Measurements from ENCODE around the gene NUCKS1. TPM values are rescaled to one million over a fixed set of nuclear protein-coding genes. Genes with fewer than 3 reads are reported as not detected.

Gene NUCKS1
- total RNA-seq, 2 donors from 2014 or later, result 68.7 to 73.2 TPM

DNA sequence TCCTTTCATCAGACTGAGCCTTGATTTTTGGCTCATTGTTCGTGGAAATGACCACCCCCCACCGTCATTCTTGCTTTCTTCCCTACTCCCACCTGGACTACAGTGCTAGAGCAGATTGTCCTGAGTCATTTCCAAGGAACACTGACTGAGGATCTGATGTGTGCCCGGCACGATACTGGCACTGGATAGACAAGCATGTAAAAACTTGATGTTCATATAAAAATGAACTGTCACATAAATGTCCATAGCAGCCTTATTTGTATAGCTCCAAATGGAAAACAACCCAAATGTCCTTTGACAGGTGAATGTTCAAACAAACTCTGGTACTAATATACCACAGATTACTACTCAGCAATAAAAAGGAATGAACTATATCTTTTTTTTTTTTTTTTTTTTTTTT is 51.1 kb downstream of the NUCKS1 start:
- DNase-seq (no peak), ATAC-seq (no peak)
- H3K9me3 ChIP-seq (ENCODE audit: control insufficient read depth, low read length, poor library complexity, severe bottlenecking), result no peaks in the 10 kb centered on the region
- Mint-ChIP-seq H3K27ac (no peak overlapping the region), H3K36me3 (ENCODE audit: low read depth) (peaks cover 2% of the 10 kb centered on the region), H3K4me3 (no peak overlapping the region), H3K27me3 (peaks cover 26% of the 10 kb centered on the region), H3K4me1 (peaks cover 3% of the 10 kb centered on the region)

DNA sequence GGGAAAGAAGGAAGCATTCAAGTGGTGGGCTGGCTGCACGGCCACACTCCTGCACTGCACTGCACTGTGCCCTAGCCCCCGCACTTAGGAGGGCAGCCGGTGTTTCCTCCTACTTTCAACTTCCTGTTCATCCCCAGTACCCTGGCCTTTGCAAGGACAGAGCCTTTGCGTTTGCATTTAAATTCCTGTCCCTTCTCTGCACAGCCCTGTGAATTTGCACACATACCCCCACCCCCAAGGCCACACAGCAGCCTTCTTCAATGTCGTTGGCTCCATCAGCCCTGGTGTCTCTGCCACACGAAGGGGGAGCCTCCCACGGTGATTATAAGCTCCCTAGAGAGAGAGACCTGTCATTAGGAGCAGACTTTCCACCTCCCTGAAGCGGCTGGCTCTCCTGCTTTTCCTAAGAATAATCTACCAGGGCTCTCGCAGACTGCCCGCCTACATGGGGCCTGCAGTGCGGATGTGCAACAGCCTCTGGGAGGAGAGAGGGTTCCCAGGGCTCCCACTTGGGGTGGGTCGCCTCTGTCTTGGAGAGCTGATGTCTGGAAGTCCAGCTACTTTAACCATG is 56.5 kb downstream of the NUCKS1 start:
- H3K27me3 Mint-ChIP-seq, result peaks cover 52% of the 10 kb centered on the region
- no peak overlapping the region for H3K4me3 Mint-ChIP-seq
- no peaks in the 10 kb centered on the region for H3K9me3 ChIP-seq (ENCODE audit: control insufficient read depth, low read length, poor library complexity, severe bottlenecking)
- no peak overlapping the region for H3K27ac Mint-ChIP-seq
- peaks cover 2% of the 10 kb centered on the region for H3K4me1 Mint-ChIP-seq
- DNase-seq (no peak), ATAC-seq (no peak)
- H3K36me3 Mint-ChIP-seq (ENCODE audit: low read depth), result no peaks in the 10 kb centered on the region

DNA sequence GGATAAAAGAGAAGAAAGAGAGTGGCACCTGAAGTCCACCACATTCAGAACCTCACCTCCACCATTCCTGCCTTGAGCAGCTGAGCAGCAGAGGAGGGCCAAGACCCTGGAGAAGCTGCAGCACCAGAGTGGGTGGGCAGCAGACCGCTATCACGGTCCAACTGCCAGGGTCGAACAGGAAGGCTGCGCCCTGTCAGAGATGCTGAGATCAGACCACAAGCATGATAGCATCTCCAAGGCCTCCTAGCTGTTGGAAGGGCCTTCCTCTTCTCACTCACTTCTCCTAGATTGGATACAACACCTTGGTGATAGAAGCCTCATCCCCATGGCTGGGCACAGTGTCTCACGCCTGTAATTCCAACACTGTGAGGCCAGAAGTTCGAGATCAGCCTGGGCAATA is 57.6 kb downstream of the NUCKS1 start:
- peaks cover 2% of the 10 kb centered on the region for H3K4me1 Mint-ChIP-seq
- H3K36me3 Mint-ChIP-seq (ENCODE audit: low read depth), result no peaks in the 10 kb centered on the region
- peaks cover 46% of the 10 kb centered on the region for H3K27me3 Mint-ChIP-seq
- H3K9me3 ChIP-seq (ENCODE audit: control insufficient read depth, low read length, poor library complexity, severe bottlenecking), result no peaks in the 10 kb centered on the region
- H3K27ac Mint-ChIP-seq, result no peak overlapping the region
- ATAC-seq (no peak), DNase-seq (no peak)
- no peak overlapping the region for H3K4me3 Mint-ChIP-seq

DNA sequence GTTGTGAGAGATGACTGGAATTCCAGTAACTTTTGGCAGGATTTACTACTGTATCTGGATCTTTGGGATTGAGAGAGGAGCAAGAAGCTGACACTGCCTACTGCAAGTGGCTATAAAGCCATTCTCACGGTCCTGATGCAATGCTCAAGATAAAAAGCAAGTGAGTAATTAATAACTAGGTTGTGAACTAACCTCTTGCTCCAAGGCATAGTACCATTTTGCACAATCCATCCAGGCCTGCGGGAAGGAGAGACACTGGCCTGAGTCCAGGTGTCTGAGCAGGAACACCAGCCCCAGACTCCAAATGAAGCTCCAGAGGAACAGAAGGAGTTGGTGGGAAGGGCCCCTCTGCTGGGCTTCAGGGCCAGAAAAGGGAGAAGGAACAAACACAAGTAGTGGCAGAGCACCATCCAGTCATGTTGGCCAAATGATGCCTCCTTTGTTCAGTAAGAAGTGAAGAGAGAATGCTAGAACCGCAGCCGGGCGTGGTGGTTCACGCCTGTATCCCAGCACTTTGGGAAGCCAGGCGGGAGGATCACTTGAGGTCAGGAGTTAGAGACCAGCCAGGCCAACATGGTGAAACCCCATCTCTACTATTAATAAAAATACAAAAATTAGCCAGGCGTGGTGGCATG is 59.7 kb downstream of the NUCKS1 start:
- peaks cover 2% of the 10 kb centered on the region for H3K4me1 Mint-ChIP-seq
- peaks cover 32% of the 10 kb centered on the region for H3K27me3 Mint-ChIP-seq
- H3K4me3 Mint-ChIP-seq, result no peak overlapping the region
- H3K36me3 Mint-ChIP-seq (ENCODE audit: low read depth), result no peaks in the 10 kb centered on the region
- ATAC-seq (no peak), DNase-seq (no peak)
- no peak overlapping the region for H3K27ac Mint-ChIP-seq
- no peaks in the 10 kb centered on the region for H3K9me3 ChIP-seq (ENCODE audit: control insufficient read depth, low read length, poor library complexity, severe bottlenecking)

DNA sequence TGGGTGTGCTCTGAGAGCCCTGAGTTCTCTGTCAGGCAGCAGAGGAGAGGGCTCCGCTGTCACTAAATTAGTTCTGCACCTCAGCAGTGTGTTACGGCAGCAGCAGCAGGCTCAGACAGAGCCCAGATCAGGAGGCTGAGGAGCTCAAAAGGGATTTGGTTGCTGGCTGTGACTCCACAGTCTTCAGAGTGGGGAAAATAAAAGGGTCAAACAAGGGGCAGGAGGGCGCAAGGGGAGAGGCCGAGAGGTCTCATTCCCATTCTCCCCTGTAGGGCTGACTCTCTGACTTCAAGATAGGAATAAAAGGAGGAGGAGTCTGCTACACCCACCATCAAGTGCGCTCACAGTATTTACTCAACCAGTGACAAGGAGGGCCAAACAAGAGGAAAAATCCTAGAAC is 60.5 kb downstream of the NUCKS1 start:
- H3K4me3 Mint-ChIP-seq, result no peak overlapping the region
- H3K36me3 Mint-ChIP-seq (ENCODE audit: low read depth), result no peaks in the 10 kb centered on the region
- DNase-seq (no peak), ATAC-seq (no peak)
- no peaks in the 10 kb centered on the region for H3K9me3 ChIP-seq (ENCODE audit: control insufficient read depth, low read length, poor library complexity, severe bottlenecking)
- H3K4me1 Mint-ChIP-seq, result peaks cover 2% of the 10 kb centered on the region
- no peak overlapping the region for H3K27ac Mint-ChIP-seq
- peaks cover 32% of the 10 kb centered on the region for H3K27me3 Mint-ChIP-seq

DNA sequence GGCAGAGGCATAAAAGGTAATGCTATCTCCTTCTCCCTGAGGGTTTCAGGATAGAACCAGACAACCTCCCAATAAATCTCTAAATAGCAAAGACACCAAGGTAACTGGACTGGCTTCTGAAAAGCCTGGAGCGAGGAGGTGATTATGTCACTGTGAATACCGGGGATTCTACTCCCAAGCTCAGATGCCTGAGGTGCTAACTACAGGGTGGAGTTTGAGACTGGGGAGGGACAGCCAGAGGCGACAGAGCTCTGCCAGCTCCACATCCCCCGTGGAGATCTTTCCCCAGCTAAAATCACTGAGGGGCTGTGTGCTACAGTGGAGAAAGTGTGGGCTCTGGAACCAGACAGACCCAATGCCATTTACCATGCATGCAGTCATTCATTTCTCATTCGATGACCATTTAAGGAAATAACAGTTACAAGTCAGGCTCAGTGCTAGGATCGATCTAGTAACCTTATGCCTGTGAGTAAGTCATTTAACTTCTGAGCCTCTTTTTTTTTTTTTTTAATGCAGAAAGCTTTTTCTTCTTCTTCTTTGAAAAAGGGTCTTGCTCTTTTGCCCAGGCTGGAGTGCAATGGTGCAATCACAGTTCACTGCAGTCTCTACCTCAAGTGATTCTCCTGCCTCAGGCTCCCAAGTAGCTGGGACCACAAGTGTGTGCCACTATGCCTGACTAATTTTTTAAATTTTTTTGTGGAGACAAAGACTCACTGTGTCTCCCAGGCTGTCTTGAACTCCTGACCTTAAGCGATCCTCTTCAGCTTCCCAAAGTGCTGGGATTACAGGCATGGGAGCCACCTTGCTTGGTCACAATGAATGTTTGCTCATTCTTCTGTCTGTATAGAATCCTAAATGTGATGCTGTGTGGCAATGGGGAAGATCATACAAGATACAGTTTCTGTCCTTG is 61.6 kb downstream of the NUCKS1 start:
- ATAC-seq (no peak), DNase-seq (no peak)
- peaks cover 2% of the 10 kb centered on the region for H3K4me1 Mint-ChIP-seq
- no peak overlapping the region for H3K27ac Mint-ChIP-seq
- H3K4me3 Mint-ChIP-seq, result no peak overlapping the region
- H3K9me3 ChIP-seq (ENCODE audit: control insufficient read depth, low read length, poor library complexity, severe bottlenecking), result no peaks in the 10 kb centered on the region
- no peaks in the 10 kb centered on the region for H3K36me3 Mint-ChIP-seq (ENCODE audit: low read depth)
- H3K27me3 Mint-ChIP-seq, result peaks cover 30% of the 10 kb centered on the region

DNA sequence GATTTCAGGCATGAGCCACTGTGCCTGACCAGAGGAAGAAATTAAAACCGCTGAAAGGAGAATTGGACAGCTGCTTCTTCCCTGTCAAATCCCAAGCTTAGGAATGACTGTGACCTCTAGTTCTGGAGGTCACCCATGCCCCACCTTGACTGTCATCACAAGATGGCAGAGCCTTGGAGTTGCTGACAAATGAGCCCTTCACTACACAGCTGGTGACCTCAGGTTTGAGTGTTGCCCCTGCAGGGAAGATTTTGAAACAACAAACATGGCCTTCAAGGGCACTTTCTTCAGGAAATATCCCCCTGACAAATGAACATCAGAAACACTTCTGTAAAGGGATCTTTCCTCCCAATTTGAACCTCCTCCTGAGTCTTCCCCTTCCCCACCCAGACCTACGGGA is 62.7 kb downstream of the NUCKS1 start:
- peaks cover 2% of the 10 kb centered on the region for H3K4me1 Mint-ChIP-seq
- H3K4me3 Mint-ChIP-seq, result no peak overlapping the region

DNA sequence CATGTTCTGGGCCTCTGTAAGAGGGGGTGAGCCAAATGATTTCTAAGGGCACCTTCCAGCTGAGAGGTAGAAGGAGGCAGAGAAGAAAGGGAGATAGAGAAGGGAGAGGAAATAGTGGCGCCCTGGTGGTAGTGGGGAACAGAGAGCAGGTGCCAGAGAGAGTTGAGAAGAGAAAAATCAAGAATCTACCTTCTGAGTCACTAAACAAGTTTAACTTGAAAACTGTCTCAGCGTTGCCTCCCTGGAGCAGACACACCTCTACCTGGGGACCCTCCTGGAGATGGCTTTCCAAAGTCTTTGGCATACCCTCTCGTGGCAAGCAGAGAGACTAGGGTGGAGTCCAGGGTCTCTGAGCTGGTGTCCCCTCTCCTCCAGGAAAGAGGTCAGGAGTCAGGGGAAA is 68.6 kb downstream of the NUCKS1 start:
- peak overlapping the region; percentile 88 for H3K4me3 Mint-ChIP-seq
- peaks cover 30% of the 10 kb centered on the region for H3K27me3 Mint-ChIP-seq
- no peaks in the 10 kb centered on the region for H3K9me3 ChIP-seq (ENCODE audit: control insufficient read depth, low read length, poor library complexity, severe bottlenecking)
- ATAC-seq (no peak), DNase-seq (no peak)
- peaks cover 7% of the 10 kb centered on the region for H3K4me1 Mint-ChIP-seq
- H3K27ac Mint-ChIP-seq, result no peak overlapping the region
- no peaks in the 10 kb centered on the region for H3K36me3 Mint-ChIP-seq (ENCODE audit: low read depth)

More for the DNA sequence above, 62.7 kb downstream of the NUCKS1 start:
- no peak for ATAC-seq
- no peaks in the 10 kb centered on the region for H3K9me3 ChIP-seq (ENCODE audit: control insufficient read depth, low read length, poor library complexity, severe bottlenecking)
- no peaks in the 10 kb centered on the region for H3K36me3 Mint-ChIP-seq (ENCODE audit: low read depth)
- H3K27ac Mint-ChIP-seq, result no peak overlapping the region
- peaks cover 24% of the 10 kb centered on the region for H3K27me3 Mint-ChIP-seq
- DNase-seq, result no peak

DNA sequence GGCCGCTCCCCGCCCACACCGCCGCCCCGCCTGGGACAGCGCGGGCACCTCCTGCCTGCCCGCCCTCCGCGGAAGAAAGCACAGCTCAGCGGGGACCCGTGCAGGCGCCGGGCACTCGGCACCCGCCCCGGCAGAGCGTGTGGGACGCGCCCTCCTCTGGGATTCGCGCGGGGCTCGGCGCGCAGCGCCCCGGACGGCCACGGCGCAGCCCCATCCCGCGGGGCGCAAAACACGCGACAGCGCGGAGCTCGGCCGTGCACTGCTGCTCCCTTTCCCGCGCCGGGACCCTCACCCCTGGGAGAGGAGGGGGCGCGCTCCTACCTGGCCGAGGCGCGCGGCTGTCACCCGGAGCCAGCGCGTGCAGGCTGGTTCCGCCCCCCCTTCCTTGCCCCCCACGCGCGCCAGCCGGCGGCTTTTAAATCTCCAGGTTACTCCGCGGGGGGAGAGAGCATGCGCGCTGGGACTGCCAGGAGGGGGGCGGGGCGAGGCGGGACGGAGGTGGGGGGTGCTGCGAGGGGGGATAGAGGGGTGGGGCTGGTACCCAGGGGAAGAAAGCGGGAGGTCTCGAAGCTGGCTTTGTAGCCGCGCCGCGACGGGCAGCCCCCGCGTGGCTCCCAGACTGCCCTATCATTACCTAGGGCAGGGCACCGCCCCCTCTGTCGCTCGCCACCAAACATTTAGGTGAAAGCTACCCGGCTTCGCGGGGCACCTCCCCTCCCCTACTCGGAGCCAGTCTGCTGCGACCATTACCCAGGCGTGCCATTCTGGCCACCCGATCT is 69.7 kb downstream of the NUCKS1 start, which contains the start of gene SLC45A3:
TSS of gene SLC45A3 (minus strand) at position 437 of the 779 bp plus-strand sequence. CDS start 15,853 bp downstream, outside the sequence.
- DNase-seq (no peak), ATAC-seq (peak; percentile 68)

DNA sequence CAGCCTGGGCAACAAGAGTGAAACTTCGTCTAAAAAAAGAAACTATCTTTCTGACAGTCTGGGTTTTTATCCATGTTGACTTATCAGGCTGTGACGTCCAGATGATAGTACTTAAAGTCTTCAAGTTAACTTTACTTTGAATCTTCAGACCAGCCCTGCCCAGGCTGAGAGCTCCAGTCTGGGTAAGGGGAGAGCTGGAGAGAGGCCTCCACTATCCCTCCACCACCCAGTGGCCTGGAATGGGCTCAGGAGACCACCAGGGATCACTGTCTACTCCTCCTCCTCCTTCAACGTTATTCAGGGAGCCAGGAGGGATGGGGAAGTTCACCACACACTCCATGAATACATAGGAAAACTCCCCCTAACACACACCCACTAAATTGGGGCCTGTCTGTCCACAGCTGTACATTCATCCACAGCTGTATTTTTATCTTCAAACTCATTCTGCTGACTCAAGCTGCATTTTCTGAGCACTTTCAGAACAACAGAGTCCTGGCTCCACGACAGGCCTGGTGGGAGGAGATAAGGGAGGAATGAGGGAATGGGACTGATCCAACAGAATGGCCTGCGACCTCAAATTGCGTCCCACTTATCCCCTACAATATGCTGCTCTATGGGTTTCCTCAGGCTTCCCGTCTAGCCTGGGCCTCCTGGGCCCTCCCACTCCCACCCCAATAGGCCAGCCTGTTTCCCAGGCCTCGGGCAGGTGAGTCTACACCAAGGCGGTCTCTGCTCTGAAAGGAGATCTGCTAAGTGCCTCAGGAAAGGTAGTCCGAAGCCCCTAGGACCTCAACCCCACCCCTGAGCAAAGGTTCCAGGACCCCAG is 71.5 kb downstream of the NUCKS1 start:
- ATAC-seq (no peak), DNase-seq (no peak)
- H3K9me3 ChIP-seq (ENCODE audit: control insufficient read depth, low read length, poor library complexity, severe bottlenecking), result no peaks in the 10 kb centered on the region
- Mint-ChIP-seq H3K36me3 (ENCODE audit: low read depth) (no peaks in the 10 kb centered on the region), H3K27me3 (peaks cover 41% of the 10 kb centered on the region), H3K4me1 (peaks cover 7% of the 10 kb centered on the region), H3K4me3 (peak overlapping the region; percentile 88), H3K27ac (peak overlapping the region; percentile 73)

More for the DNA sequence above, 69.7 kb downstream of the NUCKS1 start, which contains the start of gene SLC45A3:
- Mint-ChIP-seq H3K36me3 (ENCODE audit: low read depth) (no peaks in the 10 kb centered on the region), H3K4me3 (peak within 1 kb of the TSS; percentile 88), H3K27me3 (peaks cover 41% of the 10 kb centered on the region), H3K4me1 (peaks cover 7% of the 10 kb centered on the region), H3K27ac (peak within 1 kb of the TSS; percentile 73)
- H3K9me3 ChIP-seq (ENCODE audit: control insufficient read depth, low read length, poor library complexity, severe bottlenecking), result no peaks in the 10 kb centered on the region

DNA sequence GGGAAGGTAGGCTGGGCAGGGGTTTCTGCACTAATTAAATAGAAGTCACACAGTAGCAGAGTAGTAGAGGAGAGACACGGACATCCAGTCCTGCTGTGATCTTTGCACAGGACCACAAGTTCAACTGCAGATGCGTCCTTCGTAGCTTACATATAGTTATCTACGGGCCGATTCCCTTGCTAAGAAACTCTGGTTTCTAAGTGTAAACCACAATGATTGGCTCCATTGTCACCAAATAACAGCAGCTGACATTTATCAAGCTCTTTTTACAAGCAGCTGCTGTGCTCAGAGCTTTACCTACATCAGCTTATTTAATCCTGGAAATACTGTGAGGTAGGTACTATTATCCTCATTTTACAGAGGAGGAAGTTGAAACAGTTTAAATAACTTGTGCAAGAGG is 72.8 kb downstream of the NUCKS1 start:
- ATAC-seq, result no peak
- Mint-ChIP-seq H3K27ac (no peak overlapping the region), H3K4me1 (peaks cover 7% of the 10 kb centered on the region), H3K27me3 (peaks cover 41% of the 10 kb centered on the region), H3K36me3 (ENCODE audit: low read depth) (no peaks in the 10 kb centered on the region), H3K4me3 (no peak overlapping the region)
- no peak for DNase-seq
- H3K9me3 ChIP-seq (ENCODE audit: control insufficient read depth, low read length, poor library complexity, severe bottlenecking), result no peaks in the 10 kb centered on the region

DNA sequence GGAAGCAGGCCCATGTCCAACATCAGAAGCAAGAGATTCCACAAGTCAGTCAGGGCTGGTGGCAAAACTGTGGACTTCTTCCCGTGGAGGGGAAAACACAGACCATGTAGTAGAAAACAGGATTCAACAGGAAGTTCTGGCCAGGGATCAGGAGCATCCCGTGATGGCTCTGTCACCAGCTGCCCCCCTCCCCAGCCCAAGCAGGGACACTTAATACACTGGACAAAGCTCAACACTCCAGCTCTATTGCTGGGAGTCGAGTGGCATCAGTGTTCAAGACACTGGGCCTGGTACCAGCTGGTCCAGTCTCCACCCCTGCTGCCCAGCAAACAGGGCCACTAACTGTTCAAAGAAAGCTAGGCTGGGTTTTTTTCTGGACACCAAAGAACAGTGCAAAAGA is 73.4 kb downstream of the NUCKS1 start:
- no peaks in the 10 kb centered on the region for H3K9me3 ChIP-seq (ENCODE audit: control insufficient read depth, low read length, poor library complexity, severe bottlenecking)
- H3K27ac Mint-ChIP-seq, result no peak overlapping the region
- ATAC-seq, result no peak
- DNase-seq, result no peak
- H3K27me3 Mint-ChIP-seq, result peaks cover 44% of the 10 kb centered on the region
- H3K4me3 Mint-ChIP-seq, result no peak overlapping the region
- peaks cover 7% of the 10 kb centered on the region for H3K4me1 Mint-ChIP-seq
- H3K36me3 Mint-ChIP-seq (ENCODE audit: low read depth), result no peaks in the 10 kb centered on the region

Data from T-helper 17 cell (primary cell).